VCaP (cell line): Measurements from ENCODE around the gene MIX23.
"Not testable (repeated sequence)": the region's sequence is repeated elsewhere in the genome, so short reads cannot be mapped to it uniquely, and the experiment has no call there.

Experiments used
- H3K27ac ChIP-seq: fragments of 450-650 bp; 2 replicates; pipeline ENCODE4 v1.5.1; 2017
- CTCF ChIP-seq: fragments of 450-650 bp; conservative IDR thresholded peaks from 2 replicates; pipeline ENCODE4 v1.5.1; 2017; ENCODE audit warnings: mild to moderate bottlenecking, moderate library complexity

Gene MIX23

DNA sequence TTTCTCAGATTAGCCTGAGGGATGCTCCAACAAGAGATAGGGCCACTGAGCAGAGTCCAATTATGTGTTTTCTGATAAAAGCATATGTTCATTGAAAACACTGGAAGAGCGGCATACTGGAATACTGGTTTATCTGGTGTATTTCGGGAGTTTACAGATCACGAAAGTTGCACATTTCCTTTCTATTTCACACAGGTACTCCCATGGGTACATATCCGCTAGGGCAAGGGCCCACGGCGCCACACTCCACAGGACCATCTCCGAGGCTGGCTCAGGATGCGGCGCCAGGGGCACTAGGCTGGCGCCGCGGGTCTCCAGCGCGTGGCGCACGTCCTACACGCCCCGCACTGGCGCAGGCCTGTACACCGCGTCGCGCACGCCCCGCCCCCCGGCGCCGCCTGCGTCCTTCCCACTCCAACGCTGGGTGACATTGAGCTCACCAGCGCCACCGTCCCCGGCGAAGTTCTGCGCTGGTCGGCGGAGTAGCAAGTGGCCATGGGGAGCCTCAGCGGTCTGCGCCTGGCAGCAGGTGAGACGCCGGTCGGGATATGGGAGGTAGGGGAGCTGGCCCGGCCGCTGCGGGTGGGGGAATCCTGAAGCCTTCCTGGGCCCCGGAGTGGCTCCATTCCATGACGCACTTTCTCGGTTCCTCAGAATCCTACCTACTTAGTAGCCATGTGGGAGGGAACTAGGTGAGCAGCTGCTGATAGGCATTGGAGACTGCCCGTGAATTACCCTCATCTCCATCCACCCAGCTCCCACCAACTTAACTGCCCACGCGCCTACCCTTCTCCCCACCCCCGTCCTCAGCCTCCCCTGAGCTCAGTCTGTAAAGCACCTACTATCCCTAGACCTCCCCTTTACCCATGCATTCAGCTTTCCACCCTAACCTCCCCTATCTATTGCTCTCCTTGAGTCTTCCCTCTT lies 1.0 kb upstream of the MIX23 start, which contains the start of gene FAM162A:
TSS of gene FAM162A (plus strand) at position 412 of the 927 bp plus-strand sequence. CDS start at position 496, 84 bp downstream.
- peak; percentile 74 for TF ChIP-seq CTCF
- peak within 1 kb of the TSS; percentile 90 for H3K27ac ChIP-seq

- no peak for TF ChIP-seq CTCF
- no peak overlapping the region for H3K27ac ChIP-seq
These were observed 5.1 kb downstream of the MIX23 start for GRCh38 chr3:122377975-122378374.

- no peak overlapping the region for H3K27ac ChIP-seq
- no peak for TF ChIP-seq CTCF
These were observed 9.0 kb downstream of the MIX23 start for GRCh38 chr3:122374034-122374433.

GRCh38 chr3:122366379-122366749 lies 16.7 kb downstream of the MIX23 start:
- TF ChIP-seq CTCF: no peak
- H3K27ac ChIP-seq: no peak overlapping the region

- H3K27ac ChIP-seq: not testable (repeated sequence)
These were observed 17.3 kb downstream of the MIX23 start for GRCh38 chr3:122365582-122366378.

DNA sequence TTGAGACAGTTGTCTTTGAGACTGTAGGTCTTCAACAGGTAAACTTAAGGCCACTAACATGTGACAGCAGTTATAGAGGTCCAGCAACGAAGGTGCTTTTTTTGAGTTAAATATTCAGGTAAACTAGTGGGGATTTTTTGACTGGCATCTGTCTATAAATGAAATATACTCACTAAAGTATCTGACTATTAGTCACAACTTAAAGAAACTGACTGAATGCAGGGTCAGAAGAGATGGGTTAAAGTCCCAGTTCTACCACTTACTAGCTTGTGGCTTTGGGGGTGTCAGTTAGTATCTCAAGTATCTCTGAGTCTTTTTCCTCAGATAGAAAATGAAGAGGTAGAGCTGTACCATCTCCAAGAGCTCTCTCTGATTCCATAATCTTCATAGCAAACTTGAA lies 18.0 kb downstream of the MIX23 start:
- no peak for TF ChIP-seq CTCF
- H3K27ac ChIP-seq: no peak overlapping the region

GRCh38 chr3:122364490-122364889 lies 18.5 kb downstream of the MIX23 start:
- no peak overlapping the region for H3K27ac ChIP-seq
- no peak for TF ChIP-seq CTCF
